Measurements from ENCODE around the gene SCNN1B. TPM values are rescaled to one million over a fixed set of nuclear protein-coding genes. Genes with fewer than 3 reads are reported as not detected.

Gene SCNN1B, protein sequence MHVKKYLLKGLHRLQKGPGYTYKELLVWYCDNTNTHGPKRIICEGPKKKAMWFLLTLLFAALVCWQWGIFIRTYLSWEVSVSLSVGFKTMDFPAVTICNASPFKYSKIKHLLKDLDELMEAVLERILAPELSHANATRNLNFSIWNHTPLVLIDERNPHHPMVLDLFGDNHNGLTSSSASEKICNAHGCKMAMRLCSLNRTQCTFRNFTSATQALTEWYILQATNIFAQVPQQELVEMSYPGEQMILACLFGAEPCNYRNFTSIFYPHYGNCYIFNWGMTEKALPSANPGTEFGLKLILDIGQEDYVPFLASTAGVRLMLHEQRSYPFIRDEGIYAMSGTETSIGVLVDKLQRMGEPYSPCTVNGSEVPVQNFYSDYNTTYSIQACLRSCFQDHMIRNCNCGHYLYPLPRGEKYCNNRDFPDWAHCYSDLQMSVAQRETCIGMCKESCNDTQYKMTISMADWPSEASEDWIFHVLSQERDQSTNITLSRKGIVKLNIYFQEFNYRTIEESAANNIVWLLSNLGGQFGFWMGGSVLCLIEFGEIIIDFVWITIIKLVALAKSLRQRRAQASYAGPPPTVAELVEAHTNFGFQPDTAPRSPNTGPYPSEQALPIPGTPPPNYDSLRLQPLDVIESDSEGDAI
- not detected for total RNA-seq

DNA sequence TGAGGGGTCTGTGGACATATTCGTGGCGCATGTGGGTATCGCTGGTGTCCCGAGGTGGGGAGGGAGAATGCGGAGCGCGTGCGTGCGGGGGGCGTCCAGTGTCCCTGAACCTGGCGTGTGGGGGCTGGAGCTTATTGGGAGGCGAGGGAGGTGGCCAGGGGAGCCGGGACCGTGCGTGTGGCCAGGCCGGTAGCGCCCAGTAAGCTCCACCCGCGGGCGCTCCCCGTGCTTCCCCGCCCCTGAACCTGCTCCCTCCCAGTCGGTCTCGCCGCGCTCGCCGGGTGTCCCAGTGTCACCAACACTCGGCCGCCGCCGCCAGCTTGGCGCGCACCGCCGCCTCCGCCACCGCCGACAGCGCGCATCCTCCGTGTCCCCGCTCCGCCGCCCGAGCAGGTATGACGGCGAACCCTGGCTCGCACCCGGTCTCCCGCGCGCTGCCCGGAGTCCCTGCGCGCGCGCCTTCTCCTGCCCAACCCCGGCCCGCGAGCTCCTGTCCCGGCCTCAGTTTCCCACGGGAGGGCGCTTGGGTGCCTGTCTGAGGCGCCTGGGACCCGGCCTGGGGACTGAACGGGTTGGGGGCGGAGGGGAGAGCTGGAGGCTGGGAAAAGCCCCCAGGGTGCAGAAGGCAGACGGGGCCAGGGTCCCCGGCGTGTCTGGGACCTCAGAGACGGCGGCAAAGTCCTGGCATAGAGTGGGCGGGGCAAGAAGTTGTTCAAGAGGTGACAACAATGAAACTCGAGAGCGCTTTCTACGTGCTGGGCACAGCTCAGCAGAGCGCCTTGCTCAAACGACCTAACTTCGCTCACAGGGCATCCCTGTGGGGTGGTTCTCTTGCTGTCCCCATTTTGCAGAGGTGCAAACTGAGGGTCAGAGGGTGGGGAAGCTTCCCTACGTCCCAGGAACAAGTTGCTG, at the start of gene SCNN1B:
TSS of gene SCNN1B (plus strand) at position 258 of the 912 bp plus-strand sequence. CDS start 46,298 bp downstream, outside the sequence.

Other genes with a start within 250 kb of the SCNN1B start
- gene USP31, start 152.8 kb upstream of the SCNN1B start, total RNA-seq: 51.3 TPM
- gene SCNN1G, start 119.6 kb upstream of the SCNN1B start, total RNA-seq: 0.63 TPM
- 28.2 TPM for gene COG7, start 150.9 kb downstream of the SCNN1B start, total RNA-seq
- gene GGA2, start 208.2 kb downstream of the SCNN1B start, total RNA-seq: 58.2 TPM